ENCODE data around the gene POU6F1.

Gene POU6F1

GRCh38 chr12:51160814-51161459, 56.9 kb downstream of the POU6F1 start:
- no peak for DNase-seq

- DNase-seq = no peak
These were observed 61.6 kb downstream of the POU6F1 start for GRCh38 chr12:51156245-51156765.

GRCh38 chr12:51152953-51153352, 64.9 kb downstream of the POU6F1 start:
- no peak for DNase-seq

- no peak for DNase-seq
These were observed 67.1 kb downstream of the POU6F1 start for GRCh38 chr12:51150777-51151176.

GRCh38 chr12:51147309-51147708, 70.6 kb downstream of the POU6F1 start:
- no peak for DNase-seq

- DNase-seq = no peak
These were observed 78.5 kb downstream of the POU6F1 start for GRCh38 chr12:51139292-51139844.
